Astrocyte of the hippocampus (primary cell): ENCODE measurements around the gene SLITRK5.

Experiments
- DNase-seq: peaks from one replicate; pipeline ENCODE4 v3.0.0; 2011; ENCODE audit warnings: low read depth, low spot score

The SLITRK5 gene

DNA sequence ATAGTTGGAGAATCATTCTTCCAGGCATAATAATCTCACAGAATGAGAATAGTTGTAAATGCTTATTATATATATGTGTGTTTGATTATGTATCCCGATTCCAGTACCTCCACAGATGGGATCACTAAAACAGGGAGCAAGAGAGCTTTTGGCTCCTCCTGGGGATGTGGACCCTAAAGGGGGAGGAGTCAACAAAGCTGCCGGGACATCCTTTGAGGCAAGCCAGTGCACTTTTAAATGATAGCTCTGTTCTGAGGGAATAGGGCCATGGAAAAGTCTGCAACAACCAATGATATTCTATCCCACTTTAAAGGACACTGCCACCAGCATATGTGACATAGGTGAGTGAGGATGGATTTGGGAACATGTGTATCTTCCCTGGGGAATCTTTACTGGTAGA lies 40.8 kb downstream of the SLITRK5 start:
- no peak for DNase-seq
